Tracheal epithelial cell (primary cell): ENCODE results near the gene JAML. TPM values are rescaled to one million over a fixed set of nuclear protein-coding genes. Genes with fewer than 3 reads are reported as not detected.

ENCODE experiments used
- total RNA-seq: library from RNA; depleted of rRNA; stranded (reverse); fragments of >200 nt; gene quantifications from 2 replicates; pipeline ENCODE4 v1.2.1, GENCODE V29; 2014

Gene JAML, protein sequence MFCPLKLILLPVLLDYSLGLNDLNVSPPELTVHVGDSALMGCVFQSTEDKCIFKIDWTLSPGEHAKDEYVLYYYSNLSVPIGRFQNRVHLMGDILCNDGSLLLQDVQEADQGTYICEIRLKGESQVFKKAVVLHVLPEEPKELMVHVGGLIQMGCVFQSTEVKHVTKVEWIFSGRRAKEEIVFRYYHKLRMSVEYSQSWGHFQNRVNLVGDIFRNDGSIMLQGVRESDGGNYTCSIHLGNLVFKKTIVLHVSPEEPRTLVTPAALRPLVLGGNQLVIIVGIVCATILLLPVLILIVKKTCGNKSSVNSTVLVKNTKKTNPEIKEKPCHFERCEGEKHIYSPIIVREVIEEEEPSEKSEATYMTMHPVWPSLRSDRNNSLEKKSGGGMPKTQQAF
- total RNA-seq, result not detected in 2 replicates

DNA sequence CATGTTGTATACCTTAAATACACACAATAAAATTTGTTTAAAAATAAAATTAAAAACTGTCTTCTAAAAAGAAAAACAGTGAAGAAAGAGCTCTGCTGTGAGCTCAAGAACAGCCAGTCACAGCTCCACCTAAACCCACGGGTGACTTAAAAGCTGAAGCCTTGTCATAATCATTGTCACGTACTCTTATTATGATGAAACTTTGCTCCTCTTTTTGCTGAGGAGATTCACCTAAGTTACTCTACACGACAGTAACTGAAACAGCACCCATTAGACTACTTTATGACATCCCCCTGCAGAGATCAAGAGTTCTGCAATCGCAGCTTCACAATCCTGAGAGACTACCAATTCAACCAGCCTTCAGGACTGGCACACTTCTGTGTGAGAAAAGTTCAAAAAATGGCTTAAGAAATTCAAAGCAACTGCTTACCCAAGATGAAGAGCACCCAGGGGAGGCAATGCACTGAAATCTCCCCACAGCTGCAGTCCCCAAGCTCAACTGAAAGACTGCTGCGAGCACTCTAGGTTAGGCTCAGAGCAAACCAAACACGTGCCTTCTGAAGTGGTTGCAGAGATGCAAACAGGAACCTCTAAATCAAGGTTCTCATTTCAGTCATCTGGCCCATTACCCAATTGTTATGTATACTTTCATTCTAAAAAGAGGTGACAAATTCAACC lies at the start of gene JAML:
Gene JAML, minus strand, starts transcription at position 501 of the 678 bp plus-strand sequence. CDS start 10,145 bp downstream, outside the sequence.

DNA sequence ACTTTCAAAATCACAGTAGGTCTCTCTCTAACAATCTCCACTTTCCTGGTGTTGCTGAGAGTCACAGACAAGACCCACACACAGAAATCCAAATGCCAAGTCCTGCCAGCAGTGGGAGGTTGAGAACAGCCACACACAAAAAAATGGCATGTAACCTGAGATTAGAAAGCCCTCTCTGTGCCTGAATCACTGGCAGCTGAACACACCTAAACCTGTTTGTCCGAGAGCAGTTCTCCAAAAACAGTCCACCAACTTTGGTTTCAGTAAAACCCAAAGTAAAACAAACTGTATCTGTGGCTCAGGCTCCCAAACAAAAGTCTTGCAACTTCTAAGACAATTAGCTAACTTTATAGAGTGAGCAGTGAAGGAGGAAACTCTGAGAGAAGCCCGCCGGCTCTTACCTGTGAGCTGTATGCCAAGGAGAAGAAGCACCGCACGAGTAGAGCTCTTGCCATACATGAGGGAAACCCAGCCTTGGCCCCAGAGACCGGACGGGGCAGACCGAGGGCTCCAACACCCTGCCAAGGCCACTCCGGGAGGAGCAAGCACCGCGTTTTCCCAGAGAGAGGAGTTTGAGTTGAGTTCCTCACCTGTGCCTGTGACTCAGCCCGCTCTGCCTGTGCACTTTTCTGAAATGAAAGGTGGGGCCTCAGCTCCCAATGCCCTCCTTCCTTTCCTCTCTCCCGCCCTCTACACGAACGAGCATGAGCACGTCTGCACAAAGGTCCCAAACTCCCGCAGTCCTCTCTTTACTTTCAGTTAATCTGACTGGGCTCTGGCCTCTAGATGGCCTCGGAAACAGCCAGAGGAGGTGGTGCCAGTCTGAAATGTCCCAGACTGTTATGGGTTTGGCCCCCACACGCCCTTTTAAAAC lies 39.1 kb upstream of the JAML start, which contains the start of gene MPZL2:
Gene MPZL2, minus strand, starts transcription at position 603 of the 874 bp plus-strand sequence. Its CDS starts 144 bp downstream, at position 459.

DNA sequence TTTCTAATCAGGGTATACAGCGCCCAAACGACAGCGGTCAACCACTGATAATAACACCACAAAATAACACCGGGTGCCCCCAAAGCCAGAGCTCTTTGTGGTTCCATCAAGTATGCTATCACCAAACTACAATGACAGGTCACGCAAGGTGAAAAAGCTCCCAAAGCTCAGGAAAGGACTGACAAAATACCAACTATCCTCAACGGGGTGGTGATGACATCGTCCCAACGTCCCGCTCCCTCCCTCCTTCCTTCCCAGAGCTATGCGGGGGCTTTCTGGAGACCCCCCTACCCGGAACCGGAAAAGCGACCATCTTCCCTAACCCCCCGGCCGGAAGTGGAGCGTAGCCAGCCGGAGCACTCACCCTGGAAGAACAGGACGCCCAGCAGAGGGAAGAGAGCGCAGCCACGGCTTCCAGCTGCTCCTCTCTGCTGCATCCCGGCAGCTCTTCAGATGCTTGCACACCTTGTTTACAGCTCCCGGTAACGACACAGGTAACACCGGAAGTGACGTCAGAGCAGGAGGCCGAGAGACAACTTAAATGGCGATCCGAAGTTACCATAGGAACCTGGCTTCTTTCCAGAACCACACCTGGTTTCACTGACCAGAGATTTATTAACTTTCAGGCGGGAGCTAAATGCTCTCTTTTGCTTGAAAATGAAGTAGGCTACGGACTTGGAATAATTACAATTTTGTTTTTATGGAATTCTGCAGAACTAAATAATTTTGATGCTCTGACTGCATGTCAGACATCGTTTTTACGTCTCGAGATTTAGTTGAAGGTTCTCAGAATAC lies 27.2 kb upstream of the JAML start, which contains the start of gene MPZL3:
Gene MPZL3, minus strand, starts transcription at position 508 of the 795 bp plus-strand sequence. Its CDS starts 71 bp downstream, at position 437.

DNA sequence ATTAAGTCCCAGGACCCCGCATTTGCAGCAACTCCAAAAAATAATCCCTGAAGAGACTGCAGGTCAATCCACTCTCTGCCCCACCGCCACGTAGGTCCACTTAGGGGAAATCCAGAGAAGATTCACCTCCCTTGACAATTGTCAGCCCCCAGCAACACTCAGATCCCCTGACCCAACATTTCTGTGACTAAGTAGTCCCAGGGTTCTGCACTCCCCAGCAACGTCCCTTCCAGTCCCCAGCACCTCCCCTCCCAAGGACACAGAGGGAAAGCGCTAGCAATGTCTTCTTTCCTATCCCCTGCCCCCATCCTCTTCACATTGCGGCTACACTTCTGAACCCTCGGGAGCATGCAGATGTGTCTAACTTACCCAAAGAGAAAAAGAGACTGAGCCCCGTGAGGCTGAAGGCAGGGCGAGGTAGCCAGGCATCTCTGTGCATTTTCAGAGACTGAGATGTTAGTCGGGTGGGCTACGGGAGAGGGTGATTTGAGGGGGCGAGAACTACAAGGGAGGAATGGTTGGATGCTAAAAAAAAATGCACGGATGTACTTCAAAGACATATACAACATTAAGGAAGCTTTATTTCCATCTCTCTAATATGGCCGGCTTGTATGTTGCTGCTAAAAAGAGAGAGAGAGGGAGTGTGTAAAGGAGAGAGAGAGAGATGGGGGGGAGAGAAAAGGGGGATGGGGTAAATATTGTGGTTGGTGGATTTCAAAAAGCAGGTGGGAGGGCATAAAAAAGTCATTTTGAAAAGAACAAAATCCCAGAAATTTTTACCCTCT lies 48.6 kb downstream of the JAML start, which contains the start of gene SCN2B:
Gene SCN2B, minus strand, starts transcription at position 647 of the 785 bp plus-strand sequence. Its CDS starts 208 bp downstream, at position 439.

DNA sequence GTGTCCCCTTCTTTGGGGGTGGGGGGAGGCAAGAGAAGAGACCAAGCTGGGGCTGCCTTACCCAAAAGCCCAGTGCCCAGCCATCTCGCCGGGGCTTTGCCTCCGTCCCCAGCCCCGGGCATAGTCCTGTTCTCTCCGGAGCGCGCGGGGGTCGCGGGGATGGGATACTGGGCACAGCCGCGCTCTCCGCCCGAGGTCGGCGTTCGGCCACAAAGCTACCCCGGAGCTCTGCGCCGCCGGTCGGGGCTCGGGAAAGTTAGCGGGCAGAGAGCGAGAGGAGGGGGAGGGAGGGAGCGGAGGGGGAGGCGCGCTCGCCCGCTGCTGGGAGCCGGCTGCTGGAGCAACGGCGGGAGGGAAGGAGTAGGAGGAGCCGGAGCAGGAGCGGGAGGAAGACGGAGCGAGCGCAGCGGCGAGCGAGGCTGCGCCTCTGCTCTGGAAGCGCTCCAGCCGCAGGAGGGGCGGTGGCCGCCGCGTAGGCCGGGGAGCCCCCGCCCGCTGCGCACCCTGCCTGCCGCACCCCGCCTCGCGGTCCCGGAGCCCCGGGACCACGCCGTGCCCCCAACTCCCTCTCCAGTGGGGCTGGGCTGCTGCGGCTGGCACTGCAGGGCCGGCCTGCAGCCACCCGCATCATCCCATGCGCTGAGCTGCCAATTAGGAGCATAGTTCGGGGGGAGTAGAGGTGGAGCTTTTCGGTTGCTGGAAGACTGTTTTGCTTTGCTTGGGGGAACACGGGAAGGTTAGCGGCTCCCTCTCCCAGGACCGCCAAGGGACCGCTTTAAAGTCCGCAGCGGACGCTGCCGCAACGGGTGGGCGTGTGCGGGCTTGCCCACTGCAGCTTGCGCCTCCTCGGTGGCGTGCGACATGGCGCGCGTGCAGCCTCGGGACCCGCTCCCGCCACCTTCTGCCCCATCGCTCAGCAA lies 72.0 kb downstream of the JAML start, which contains the start of gene SCN4B:
Gene SCN4B, minus strand, starts transcription at position 272 of the 920 bp plus-strand sequence. Its CDS starts 150 bp downstream, at position 122.

Other genes with a start within 250 kb of the JAML start
- under 0.01 TPM in 1 of 2 replicates, not detected in the other for gene IL10RA, start 238.6 kb downstream of the JAML start, total RNA-seq
- 48.7 and 86.1 TPM in 2 replicates for gene TMPRSS4, start 147.9 kb downstream of the JAML start, total RNA-seq
- under 0.01 TPM in 1 of 2 replicates, not detected in the other for gene SMIM35, start 138.0 kb downstream of the JAML start, total RNA-seq
- gene SCN4B, start 72.2 kb downstream of the JAML start, total RNA-seq, result 0.43 and 3.4 TPM in 2 replicates
- gene SCN2B, start 48.4 kb downstream of the JAML start, total RNA-seq, result 0.21 and 0.24 TPM in 2 replicates
- gene MPZL3, start 27.4 kb upstream of the JAML start, total RNA-seq, result 28.2 and 34.3 TPM in 2 replicates
- 72.3 and 106 TPM in 2 replicates for gene MPZL2, start 39.3 kb upstream of the JAML start, total RNA-seq
- gene CD3E, start 79.7 kb upstream of the JAML start, total RNA-seq, result not detected in 2 replicates
- not detected in 2 replicates for gene CD3D, start 117.7 kb upstream of the JAML start, total RNA-seq
- not detected in 2 replicates for gene CD3G, start 119.3 kb upstream of the JAML start, total RNA-seq
- 22.6 and 23.1 TPM in 2 replicates for gene UBE4A, start 134.6 kb upstream of the JAML start, total RNA-seq
- 40.5 and 54.1 TPM in 2 replicates for gene ATP5MG, start 176.6 kb upstream of the JAML start, total RNA-seq
- 15.2 and 17.1 TPM in 2 replicates for gene KMT2A, start 211.5 kb upstream of the JAML start, total RNA-seq